ENCODE results near the gene TPD52L1. TPM values are rescaled to one million over a fixed set of nuclear protein-coding genes. Genes with fewer than 3 reads are reported as not detected.

Gene TPD52L1
- total and polyA plus RNA-seq, 2 donors (not counting 1 experiment from before 2014, with no cell fraction given), result not detected

GRCh38 chr6:125154118-125154760 is 666 bp downstream of the TPD52L1 start:
- intact Hi-C loops (cut with micrococcal nuclease), result no loop called here
- DNase-seq (peak; percentile 12), ATAC-seq (ENCODE audit: low read depth) (no peak)
- ChIA-PET CTCF (interaction anchor here (0.6 to 1.6 kb wide), 4 partner anchors 9 to 598 kb away, joined by 3 to 4 read pairs (median 4); no protein-coding TSS in a partner anchor), POLR2A (no interaction called here)
- 4% methylated on average over 50 of the region's 50 CpGs for WGBS (ENCODE audit: insufficient coverage)
- peak overlapping the region; percentile 45 for H3K9ac ChIP-seq (ENCODE audit: low read length)
- Mint-ChIP-seq H3K9me3 (ENCODE audit: insufficient read depth) (no peaks in the 10 kb centered on the region), H3K27me3 (peaks cover 42% of the 10 kb centered on the region), H3K27ac (no peak overlapping the region), H3K4me1 (peaks cover 15% of the 10 kb centered on the region), H3K4me3 (peak overlapping the region; percentile 75)
- H2AFZ ChIP-seq (ENCODE audit: insufficient read depth, low read depth, low read length, poor library complexity, severe bottlenecking), result peak overlapping the region; percentile 65
- no peak overlapping the region for H3K27ac ChIP-seq (ENCODE audit: low read length in 2 of 2)
- TF ChIP-seq EZH2 (IDR thresholded peaks at IDR 0.05; ENCODE audit: borderline replicate concordance, insufficient read depth, low read depth, low read length, poor library complexity, severe bottlenecking) (no peak), CTCF (IDR thresholded peaks at IDR 0.05) (no peak)
- H4K20me1 ChIP-seq (ENCODE audit: control insufficient read depth, insufficient read depth, low read length, poor library complexity, severe bottlenecking), result no peaks in the 10 kb centered on the region
- no peaks in the 10 kb centered on the region for H3K79me2 ChIP-seq (ENCODE audit: control insufficient read depth, insufficient read depth, low read length)
- H3K4me3 ChIP-seq (ENCODE audit: control extremely low read depth in 1 of 5, extremely low read depth in 1 of 5, insufficient read depth in 1 of 5, low read depth in 2 of 5, low read length in 4 of 5), result peak overlapping the region; percentile 27 to 55 (median 37)
- H3K9me3 ChIP-seq (ENCODE audit: control extremely low read depth in 1 of 3, control insufficient read depth in 2 of 3, insufficient read depth in 1 of 3, low read length in 2 of 3), result peaks cover 0 to 5% (median 0%) of the 10 kb centered on the region in 3 donors
- H3K4me2 ChIP-seq (replicated peaks; ENCODE audit: low read depth, low read length, poor library complexity, severe bottlenecking), result peak overlapping the region; percentile 76
- peaks cover 0 to 25% (median 9%) of the 10 kb centered on the region in 4 experiments for H3K27me3 ChIP-seq (replicated peaks in 1 of 4; ENCODE audit: control extremely low read depth in 1 of 4, control insufficient read depth in 3 of 4, insufficient read depth in 4 of 4, low read length in 3 of 4)
- H3K4me1 ChIP-seq (ENCODE audit: control insufficient read depth in 2 of 2, insufficient read depth in 2 of 2, low read length in 2 of 2), result peaks cover 13 to 15% of the 10 kb centered on the region in 2 donors
- H3K36me3 ChIP-seq (replicated peaks in 1 of 2; ENCODE audit: control extremely low read depth in 1 of 2, control insufficient read depth in 1 of 2, extremely low read depth in 1 of 2, insufficient read depth in 2 of 2, low read length in 1 of 2), result no peaks in the 10 kb centered on the region

GRCh38 chr6:125154761-125155135 is 1.2 kb downstream of the TPD52L1 start:
- H3K27ac ChIP-seq (ENCODE audit: low read length in 2 of 2), result no peak overlapping the region
- H3K36me3 ChIP-seq (replicated peaks in 1 of 2; ENCODE audit: control extremely low read depth in 1 of 2, control insufficient read depth in 1 of 2, extremely low read depth in 1 of 2, insufficient read depth in 2 of 2, low read length in 1 of 2), result no peaks in the 10 kb centered on the region
- peaks cover 0 to 5% (median 0%) of the 10 kb centered on the region in 3 donors for H3K9me3 ChIP-seq (ENCODE audit: control extremely low read depth in 1 of 3, control insufficient read depth in 2 of 3, insufficient read depth in 1 of 3, low read length in 2 of 3)
- no peaks in the 10 kb centered on the region for H3K9me3 Mint-ChIP-seq (ENCODE audit: insufficient read depth)
- H2AFZ ChIP-seq (ENCODE audit: insufficient read depth, low read depth, low read length, poor library complexity, severe bottlenecking), result peak overlapping the region; percentile 65
- DNase-seq (peak; percentile 6), ATAC-seq (ENCODE audit: low read depth) (no peak)
- no peak for TF ChIP-seq EZH2 (IDR thresholded peaks at IDR 0.05; ENCODE audit: borderline replicate concordance, insufficient read depth, low read depth, low read length, poor library complexity, severe bottlenecking)
- no peak for TF ChIP-seq CTCF (IDR thresholded peaks at IDR 0.05)
- CTCF ChIA-PET, result interaction anchor here (1.6 kb wide), 1 partner anchor 76 kb away, joined by 3 read pairs; no protein-coding TSS in a partner anchor
- POLR2A ChIA-PET, result no interaction called here
- peaks cover 42% of the 10 kb centered on the region for H3K27me3 Mint-ChIP-seq
- H3K9ac ChIP-seq (ENCODE audit: low read length), result peak overlapping the region; percentile 45
- H3K27ac Mint-ChIP-seq, result no peak overlapping the region
- peak overlapping the region; percentile 75 for H3K4me3 Mint-ChIP-seq
- H3K79me2 ChIP-seq (ENCODE audit: control insufficient read depth, insufficient read depth, low read length), result no peaks in the 10 kb centered on the region
- peaks cover 0 to 25% (median 9%) of the 10 kb centered on the region in 4 experiments for H3K27me3 ChIP-seq (replicated peaks in 1 of 4; ENCODE audit: control extremely low read depth in 1 of 4, control insufficient read depth in 3 of 4, insufficient read depth in 4 of 4, low read length in 3 of 4)
- H3K4me1 Mint-ChIP-seq, result peaks cover 15% of the 10 kb centered on the region
- 64% methylated on average over 6 of the region's 14 CpGs for WGBS (ENCODE audit: insufficient coverage)
- intact Hi-C loops (cut with micrococcal nuclease), result no loop called here
- H3K4me3 ChIP-seq (ENCODE audit: control extremely low read depth in 1 of 5, extremely low read depth in 1 of 5, insufficient read depth in 1 of 5, low read depth in 2 of 5, low read length in 4 of 5), result peak overlapping the region in 2 of 5 experiments; percentile 27 to 41
- no peaks in the 10 kb centered on the region for H4K20me1 ChIP-seq (ENCODE audit: control insufficient read depth, insufficient read depth, low read length, poor library complexity, severe bottlenecking)
- H3K4me2 ChIP-seq (replicated peaks; ENCODE audit: low read depth, low read length, poor library complexity, severe bottlenecking), result peak overlapping the region; percentile 76
- H3K4me1 ChIP-seq (ENCODE audit: control insufficient read depth in 2 of 2, insufficient read depth in 2 of 2, low read length in 2 of 2), result peaks cover 13 to 15% of the 10 kb centered on the region in 2 donors
